HepG2 (cell line): Measurements from ENCODE around the gene ATP2A2. TPM values are rescaled to one million over a fixed set of nuclear protein-coding genes. Genes with fewer than 3 reads are reported as not detected.

Experiments used
- CREBL2 ChIP-seq: sonication (generic); formaldehyde crosslinking; IDR thresholded peaks from 2 replicates; pipeline ENCODE4 v1.8.1; 2023; ENCODE audit warnings: missing genetic modification reagents, mild to moderate bottlenecking, borderline replicate concordance
- ELF3 ChIP-seq: IDR thresholded peaks from 2 replicates; pipeline ENCODE4 v1.6.1; 2016; ENCODE audit warnings: missing genetic modification reagents, missing compliant biosample characterization
- ERF ChIP-seq: IDR thresholded peaks from 2 replicates; pipeline ENCODE4 v1.6.1; 2018; ENCODE audit warnings: missing biosample characterization, missing genetic modification reagents
- GTF2F1 ChIP-seq: fragments of 150-350 bp; IDR thresholded peaks from 2 replicates; pipeline ENCODE4 v1.6.1; 2014; ENCODE audit warnings: low read length
- HNRNPLL ChIP-seq: fragments of 200-400 bp; formaldehyde crosslinking; IDR thresholded peaks from 2 replicates; pipeline ENCODE4 v1.6.1; 2017; ENCODE audit warnings: mild to moderate bottlenecking, low read depth, low read length; ENCODE audit not compliant: poor library complexity, severe bottlenecking
- HNRNPUL1 ChIP-seq: fragments of 200-400 bp; formaldehyde crosslinking; IDR thresholded peaks from 2 replicates; pipeline ENCODE4 v1.6.1; 2017; ENCODE audit warnings: low read depth, mild to moderate bottlenecking, low read length, moderate library complexity
- HOXD1 ChIP-seq: sonication (generic); formaldehyde crosslinking; IDR thresholded peaks from 2 replicates; pipeline ENCODE4 v1.5.0; 2020; ENCODE audit warnings: missing genetic modification reagents
- LCORL ChIP-seq, 2 experiments: fragments of 450-650 bp in 1 of 2; sonication (generic) in 1 of 2; formaldehyde crosslinking in 1 of 2; IDR thresholded peaks; 2 replicates each; pipeline versions ENCODE4 v1.5.0 to v1.6.1; 2017 to 2020; ENCODE audit warnings: antibody characterized with exemption in 1 of 2, missing genetic modification reagents in 1 of 2
- MATR3 ChIP-seq: sonication (generic); formaldehyde crosslinking; IDR thresholded peaks from 2 replicates; pipeline ENCODE4 v1.4.0; 2020; ENCODE audit warnings: missing genetic modification reagents
- MEIS1 ChIP-seq: sonication (generic); formaldehyde crosslinking; IDR thresholded peaks from 2 replicates; pipeline ENCODE4 v1.9.0; 2021; ENCODE audit warnings: mild to moderate bottlenecking, missing genetic modification reagents, moderate library complexity, borderline replicate concordance
- MTA1 ChIP-seq: sonication (generic); formaldehyde crosslinking; IDR thresholded peaks from 2 replicates; pipeline ENCODE4 v1.4.0; 2020; ENCODE audit warnings: missing genetic modification reagents, mild to moderate bottlenecking, borderline replicate concordance
- MYPOP ChIP-seq: sonication (generic); formaldehyde crosslinking; IDR thresholded peaks from 2 replicates; pipeline ENCODE4 v1.8.1; 2023; ENCODE audit warnings: mild to moderate bottlenecking, moderate library complexity, missing genetic modification reagents
- POLR2A ChIP-seq, 2 experiments: IDR thresholded peaks; 2 replicates each; pipeline ENCODE4 v1.6.1; 2011; ENCODE audit warnings: low read depth in 2 of 2, low read length in 2 of 2, mild to moderate bottlenecking in 1 of 2, moderate library complexity in 1 of 2; ENCODE audit not compliant: insufficient read depth in 1 of 2
- SOX5 ChIP-seq: IDR thresholded peaks from 2 replicates; pipeline ENCODE4 v1.6.1; 2016; ENCODE audit warnings: borderline replicate concordance
- YEATS4 ChIP-seq: sonication (generic); formaldehyde crosslinking; IDR thresholded peaks from 2 replicates; pipeline ENCODE4 v1.4.0; 2020; ENCODE audit warnings: missing genetic modification reagents, borderline replicate concordance
- ZBTB42 ChIP-seq: sonication (generic); formaldehyde crosslinking; IDR thresholded peaks from 2 replicates; pipeline ENCODE4 v1.5.0; 2020; ENCODE audit warnings: mild to moderate bottlenecking, missing genetic modification reagents
- ZNF234 ChIP-seq: sonication (generic); formaldehyde crosslinking; conservative IDR thresholded peaks from 2 replicates; pipeline ENCODE4 v1.5.1; 2020; ENCODE audit warnings: mild to moderate bottlenecking, missing genetic modification reagents
- ZNF274 ChIP-seq: sonication (generic); formaldehyde crosslinking; IDR thresholded peaks from 2 replicates; pipeline ENCODE4 v1.5.1; 2020; ENCODE audit warnings: mild to moderate bottlenecking, missing genetic modification reagents
- ZNF367 ChIP-seq: sonication (generic); formaldehyde crosslinking; IDR thresholded peaks from 2 replicates; pipeline ENCODE4 v1.4.0; 2020; ENCODE audit warnings: missing genetic modification reagents, borderline replicate concordance
- ZNF569 ChIP-seq: sonication (generic); formaldehyde crosslinking; IDR thresholded peaks from 2 replicates; pipeline ENCODE4 v1.5.0; 2020; ENCODE audit warnings: mild to moderate bottlenecking, missing genetic modification reagents, moderate library complexity, borderline replicate concordance
- ZNF574 ChIP-seq: sonication (generic); formaldehyde crosslinking; IDR thresholded peaks from 2 replicates; pipeline ENCODE4 v1.4.0; 2020; ENCODE audit warnings: missing genetic modification reagents
- ZNF639 ChIP-seq: conservative IDR thresholded peaks from 2 replicates; pipeline ENCODE4 v1.6.1; 2018; ENCODE audit warnings: missing genetic modification reagents
- ZNF766 ChIP-seq: sonication (generic); formaldehyde crosslinking; IDR thresholded peaks from 2 replicates; pipeline ENCODE4 v1.5.0; 2020; ENCODE audit warnings: missing genetic modification reagents, borderline replicate concordance
- polyA plus RNA-seq, 8 experiments: library from polyadenylated mRNA; depleted of rRNA in 3 of 8; stranded (reverse) in 7 of 8; unstranded in 1 of 8; fragments of >200 nt; fragmentation: Illumina TruSeq in 4 of 8; extraction: Trizol in 4 of 8; gene quantifications; 2 replicates each; pipeline versions ENCODE4 v1.2.1 to v1.2.3, GENCODE V29; 2011 to 2016; ENCODE audit warnings: low read depth in 4 of 8, missing spikeins in 1 of 8, mixed read lengths in 1 of 8; ENCODE audit not compliant: insufficient read depth in 1 of 8
- total RNA-seq, 5 experiments: library from RNA; depleted of rRNA; stranded (reverse); fragments of >200 nt; fragmentation: Illumina TruSeq; extraction: Trizol; gene quantifications; 2 replicates each; pipeline ENCODE4 v1.2.3, GENCODE V29; 2016; ENCODE audit warnings: low read depth in 1 of 5

The ATP2A2 gene
- total and polyA plus RNA-seq, 2 of the 13 experiments (the other 11 are each of a cell fraction or from before 2014, with no cell fraction given), result 35.4 to 85.5 TPM

- TF ChIP-seq MATR3 (CRISPR knock-in tag) (no peak), SOX5 (CRISPR knock-in tag) (no peak), ZNF367 (CRISPR knock-in tag) (no peak), ERF (CRISPR knock-in tag) (no peak; the same call in 1 of the 2 replicates), HNRNPLL (peak; percentile 44), LCORL (IDR thresholded peaks at IDR 0.05) (no peak), LCORL (CRISPR knock-in tag; IDR thresholded peaks at IDR 0.05) (peak; percentile 57; the same call in 1 of the 2 replicates), ZNF766 (CRISPR knock-in tag) (0 out of 2 replicates have a peak, but pooled peaks have one; percentile 41), HOXD1 (CRISPR knock-in tag) (peak; percentile 70; the same call in 1 of the 2 replicates), ZNF274 (CRISPR knock-in tag) (peak; percentile 84), HNRNPUL1 (no peak), ELF3 (peak; percentile 72; the same call in 1 of the 2 replicates), ZNF569 (no peak), MYPOP (CRISPR knock-in tag) (peak; percentile 32; the same call in 1 of the 2 replicates), ZNF234 (0 out of 2 replicates have a peak, but pooled peaks have one; percentile 25), MEIS1 (CRISPR knock-in tag) (no peak), CREBL2 (peak; percentile 49; the same call in 1 of the 2 replicates), POLR2A (IDR thresholded peaks at IDR 0.05; ENCODE audit: insufficient read depth in 1 of 2, low read depth in 2 of 2, low read length in 2 of 2) (peak in 1 of 2 experiments; percentile 79; a peak in 2 of 4 replicates), YEATS4 (peak; percentile 78), GTF2F1 (no peak), ZNF639 (CRISPR knock-in tag) (0 out of 2 replicates have a peak, but pooled peaks have one; percentile 18), ZBTB42 (CRISPR knock-in tag) (no peak; the same call in 1 of the 2 replicates), ZNF574 (CRISPR knock-in tag) (0 out of 2 replicates have a peak, but pooled peaks have one; percentile 63), MTA1 (peak; percentile 47; the same call in 1 of the 2 replicates)
Measured at GRCh38 chr12:110281549-110282299, 677 bp downstream of the ATP2A2 start (continued).
